Stimulated activated CD8-positive, alpha-beta memory T cell treated with anti-CD3 and anti-CD28 coated beads, Interleukin-7, amount 100 ng/mL, for 48 hours (primary cell): ENCODE results near the gene SLC9A1.

Experiments used
- DNase-seq, 2 donors: peaks; one replicate each; pipeline ENCODE4 v3.0.0-alpha.2; 2020; ENCODE audit warnings: low read depth in 1 of 2; ENCODE audit errors: extremely low read depth in 1 of 2

Gene SLC9A1

DNA sequence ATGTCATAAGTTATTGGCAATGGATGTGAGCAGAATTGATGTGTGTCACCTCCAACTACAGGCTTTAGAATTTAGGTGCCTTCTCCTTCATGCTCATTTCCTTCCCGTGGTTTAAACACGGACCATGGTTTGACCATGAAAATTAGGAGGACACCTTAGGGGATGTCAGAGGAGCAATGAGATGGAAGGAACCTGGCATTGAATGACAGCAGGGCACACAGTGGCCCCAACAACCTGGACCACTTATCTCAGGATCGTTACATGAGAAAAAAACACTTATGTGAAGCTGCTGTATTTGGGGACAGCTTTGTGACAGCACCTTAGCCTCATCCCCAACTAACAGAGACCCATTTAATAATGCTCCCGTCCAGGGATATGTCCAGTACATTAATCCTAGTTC, 70.8 kb downstream of the SLC9A1 start:
- DNase-seq: no peak

DNA sequence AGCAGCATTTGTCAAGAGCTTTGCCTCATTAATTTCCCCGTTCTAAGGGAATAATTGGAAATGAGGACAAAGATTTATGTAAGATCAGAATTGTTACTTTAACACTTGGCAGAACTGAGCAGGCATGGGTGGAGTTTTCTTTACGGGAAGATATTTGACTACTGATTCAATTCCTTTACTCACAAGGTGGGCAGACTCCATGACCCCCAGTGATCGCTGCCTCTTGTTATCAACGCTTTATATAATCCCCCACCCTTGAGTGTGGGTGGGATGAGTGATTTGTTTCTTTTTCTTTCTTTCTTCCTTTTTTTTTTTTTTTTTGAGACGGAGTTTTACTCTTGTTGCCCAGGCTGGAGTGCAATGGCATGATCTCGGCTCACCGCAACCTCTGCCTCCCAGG, 77.0 kb downstream of the SLC9A1 start:
- no peak for DNase-seq

DNA sequence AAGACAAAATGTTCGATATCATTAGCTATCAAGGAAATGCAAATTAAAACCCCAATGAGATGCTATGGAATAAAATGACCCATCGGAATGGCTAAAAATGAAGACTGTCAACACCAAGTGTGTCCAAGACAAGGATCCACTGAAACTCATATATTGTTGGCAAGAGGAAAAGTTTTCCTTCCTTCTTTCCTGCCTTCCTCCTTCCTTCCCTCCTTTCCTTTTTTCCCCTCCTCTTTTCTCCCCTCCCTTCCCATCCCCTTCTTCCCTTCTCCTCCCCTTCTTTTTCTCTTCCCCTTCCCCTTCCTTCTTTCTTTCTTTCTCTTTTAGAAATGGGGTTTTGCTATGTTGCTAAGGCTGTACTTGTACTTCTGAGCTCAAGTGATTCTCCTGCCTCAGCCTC, 78.1 kb downstream of the SLC9A1 start:
- no peak for DNase-seq

DNA sequence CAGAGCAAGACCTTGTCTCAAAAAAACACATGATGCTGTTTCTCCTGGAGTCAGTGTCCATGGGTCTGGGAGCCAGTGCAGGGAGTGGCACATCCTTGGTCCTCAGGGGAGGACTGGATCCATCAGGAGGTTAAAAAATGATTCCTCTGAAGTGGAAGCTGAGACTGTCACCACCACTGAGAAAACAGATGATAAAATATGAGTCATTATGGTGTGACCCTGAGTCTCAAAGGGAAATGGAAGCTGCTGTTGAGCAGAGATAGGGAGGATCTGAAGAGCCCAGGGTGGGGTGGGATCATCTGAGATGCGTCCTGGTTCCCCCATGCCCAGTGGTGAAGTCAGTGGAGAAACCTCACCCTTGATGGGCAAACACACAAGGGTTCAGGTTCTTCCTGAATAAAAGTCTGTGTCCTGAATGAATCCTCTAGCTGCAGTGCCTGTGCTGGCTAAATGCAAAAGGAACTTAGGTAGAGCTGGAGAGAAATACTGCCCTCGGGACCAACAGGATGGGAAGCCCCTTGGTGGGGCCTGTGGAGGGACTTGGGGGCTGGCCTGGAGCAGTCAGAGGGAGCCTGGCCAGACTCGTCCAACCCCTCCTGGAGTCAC, 80.6 kb downstream of the SLC9A1 start:
- DNase-seq: no peak

DNA sequence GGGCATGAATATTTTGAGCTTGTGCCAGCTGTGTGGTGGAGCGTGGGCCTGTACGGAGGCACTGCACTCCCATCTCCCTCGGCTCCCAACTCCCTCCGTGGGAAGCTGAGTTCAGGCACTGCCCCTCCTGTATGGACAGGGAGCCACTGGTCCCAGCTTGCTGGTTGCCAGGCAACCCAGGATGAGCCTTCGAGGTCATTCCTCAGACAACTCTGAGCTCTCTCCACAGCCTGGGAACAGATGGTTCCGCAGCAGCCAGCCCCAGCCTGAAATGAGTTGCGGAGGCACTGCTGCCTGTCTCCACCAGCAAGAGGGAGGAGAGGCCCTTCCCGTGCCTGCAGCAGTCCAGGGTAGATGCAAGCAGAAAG, 83.9 kb downstream of the SLC9A1 start:
- DNase-seq: no peak

DNA sequence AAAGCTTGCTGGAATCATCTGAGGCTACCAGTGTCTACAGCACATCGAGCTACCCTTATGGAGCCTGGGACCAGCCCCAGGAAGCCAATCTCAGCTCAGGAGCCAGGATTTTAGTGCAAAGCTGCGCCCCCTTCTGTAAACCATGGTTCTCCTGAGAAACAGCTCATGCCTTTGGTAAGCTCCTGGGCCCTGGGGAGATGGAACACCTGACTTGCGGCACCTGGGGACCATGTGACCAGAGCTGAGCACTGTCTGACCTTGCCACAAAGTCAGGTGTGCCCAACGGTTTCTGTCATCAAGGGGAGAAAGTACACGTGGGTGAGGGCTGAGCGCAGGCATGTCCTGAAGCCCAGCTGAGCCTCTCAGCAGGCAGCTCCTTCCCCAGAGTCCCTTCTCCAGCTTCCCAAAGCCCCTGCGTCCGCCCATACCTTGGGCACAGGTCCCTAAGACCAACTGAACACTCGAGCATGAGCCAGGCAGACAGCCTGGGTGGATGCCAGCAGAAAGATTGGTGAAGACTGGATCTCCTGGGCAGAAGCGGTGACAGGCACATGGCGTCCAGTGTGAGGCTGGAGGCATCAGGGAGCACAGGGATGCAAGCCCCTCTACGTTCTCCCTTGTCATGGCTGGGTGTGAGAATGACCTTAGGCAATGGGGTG, 84.4 kb downstream of the SLC9A1 start:
- DNase-seq: no peak

DNA sequence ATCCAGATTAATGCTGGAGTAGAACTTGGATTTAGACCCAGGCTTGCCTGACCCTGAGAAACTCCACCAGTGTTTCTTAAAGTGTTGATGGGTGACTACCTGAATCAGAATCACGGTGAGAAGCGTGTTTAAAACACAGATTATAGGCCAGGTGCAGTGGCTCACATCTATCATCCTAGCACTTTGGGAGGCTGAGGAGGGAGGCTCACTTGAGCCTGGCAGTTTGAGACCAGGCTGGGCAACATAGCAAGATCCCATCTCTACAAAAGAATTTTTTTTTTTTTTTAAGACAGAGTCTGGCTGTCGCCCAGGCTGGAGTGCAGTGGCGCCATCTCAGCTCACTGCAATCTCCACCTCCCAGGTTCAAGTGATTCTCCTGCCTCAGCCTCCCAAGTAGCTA, 86.0 kb downstream of the SLC9A1 start:
- no peak for DNase-seq

DNA sequence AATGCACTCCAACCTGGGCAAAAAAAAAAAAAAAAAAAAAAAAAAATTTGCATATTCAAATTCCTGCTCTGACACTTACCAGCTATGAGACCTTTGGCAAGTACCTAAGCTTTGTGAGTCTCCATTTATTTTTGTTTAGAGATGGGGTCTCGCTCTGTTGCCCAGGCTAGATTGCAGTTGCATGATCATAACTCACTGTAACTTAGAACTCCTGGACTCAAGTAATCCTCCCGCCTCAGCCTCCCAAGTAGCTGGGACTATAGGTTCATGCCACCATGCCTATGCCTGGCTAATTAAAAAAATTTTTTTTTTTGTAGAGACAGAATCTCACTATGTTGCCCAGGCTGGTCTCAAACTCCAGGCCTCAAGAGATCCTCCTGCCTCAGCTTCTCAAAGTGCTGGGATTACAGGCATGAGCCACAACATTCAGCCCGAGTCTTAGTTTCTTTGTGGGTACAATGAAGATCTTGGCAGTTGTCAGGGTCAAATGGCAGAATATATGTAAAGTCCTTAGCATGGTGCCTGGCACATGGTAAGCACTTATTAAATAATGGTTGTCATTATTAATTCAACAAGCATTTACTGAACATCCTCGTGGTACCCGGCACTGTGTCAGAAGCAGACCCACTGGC, 88.8 kb downstream of the SLC9A1 start:
- DNase-seq: no peak

DNA sequence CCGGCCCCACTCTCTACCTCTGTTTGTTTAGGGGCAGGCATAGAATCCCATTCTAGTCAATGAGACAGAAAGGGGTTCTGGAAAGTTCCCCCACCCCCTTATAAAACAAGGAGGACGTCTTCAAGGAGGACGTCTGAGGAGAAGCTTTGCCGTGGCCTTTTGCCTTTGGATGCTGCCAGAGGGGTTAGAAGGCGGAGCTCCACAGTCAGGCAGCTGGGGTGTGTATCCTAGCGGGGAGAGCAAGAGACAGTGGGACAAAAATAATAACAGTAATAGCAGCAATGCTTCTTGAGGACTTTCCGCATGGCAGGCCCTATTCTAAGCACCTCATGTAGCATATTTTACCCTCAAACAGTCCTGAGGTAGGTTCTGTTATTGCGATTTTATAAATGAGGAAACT, 94.0 kb downstream of the SLC9A1 start:
- no peak for DNase-seq

DNA sequence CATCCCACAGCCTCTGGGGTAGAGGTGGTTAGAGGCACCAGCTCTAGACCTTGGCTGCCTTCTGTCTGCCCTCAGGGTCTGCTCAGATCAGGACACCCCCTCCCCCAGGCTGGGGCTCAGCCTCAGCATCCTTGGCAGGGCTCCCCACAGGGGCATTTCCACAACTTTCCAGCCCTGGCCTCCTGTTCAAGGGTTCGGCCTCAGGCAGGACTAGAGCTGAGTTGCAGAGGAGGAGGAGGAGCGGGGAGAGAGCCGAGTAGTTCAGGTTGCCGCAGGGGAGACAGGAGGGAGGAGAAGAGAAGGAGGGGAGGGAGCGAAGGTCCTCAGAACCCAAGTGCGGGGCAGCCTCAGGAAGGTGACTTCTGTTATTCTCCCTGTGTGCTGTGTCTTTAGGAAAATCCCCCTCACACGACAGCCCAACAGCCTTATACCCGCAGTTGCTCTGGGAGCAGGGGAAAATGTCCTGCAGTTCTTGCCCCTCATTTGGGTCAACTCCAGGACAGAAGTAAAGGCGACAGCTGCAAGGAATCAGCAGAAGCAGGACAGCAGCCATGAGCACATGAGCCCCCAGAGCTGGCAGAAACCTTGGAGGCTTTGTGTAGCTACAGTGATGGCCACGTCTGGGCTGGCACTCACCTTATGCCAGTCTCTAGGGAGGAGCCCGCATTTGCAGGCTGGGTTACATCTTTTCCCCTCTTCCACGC, 95.8 kb downstream of the SLC9A1 start:
- DNase-seq: no peak

DNA sequence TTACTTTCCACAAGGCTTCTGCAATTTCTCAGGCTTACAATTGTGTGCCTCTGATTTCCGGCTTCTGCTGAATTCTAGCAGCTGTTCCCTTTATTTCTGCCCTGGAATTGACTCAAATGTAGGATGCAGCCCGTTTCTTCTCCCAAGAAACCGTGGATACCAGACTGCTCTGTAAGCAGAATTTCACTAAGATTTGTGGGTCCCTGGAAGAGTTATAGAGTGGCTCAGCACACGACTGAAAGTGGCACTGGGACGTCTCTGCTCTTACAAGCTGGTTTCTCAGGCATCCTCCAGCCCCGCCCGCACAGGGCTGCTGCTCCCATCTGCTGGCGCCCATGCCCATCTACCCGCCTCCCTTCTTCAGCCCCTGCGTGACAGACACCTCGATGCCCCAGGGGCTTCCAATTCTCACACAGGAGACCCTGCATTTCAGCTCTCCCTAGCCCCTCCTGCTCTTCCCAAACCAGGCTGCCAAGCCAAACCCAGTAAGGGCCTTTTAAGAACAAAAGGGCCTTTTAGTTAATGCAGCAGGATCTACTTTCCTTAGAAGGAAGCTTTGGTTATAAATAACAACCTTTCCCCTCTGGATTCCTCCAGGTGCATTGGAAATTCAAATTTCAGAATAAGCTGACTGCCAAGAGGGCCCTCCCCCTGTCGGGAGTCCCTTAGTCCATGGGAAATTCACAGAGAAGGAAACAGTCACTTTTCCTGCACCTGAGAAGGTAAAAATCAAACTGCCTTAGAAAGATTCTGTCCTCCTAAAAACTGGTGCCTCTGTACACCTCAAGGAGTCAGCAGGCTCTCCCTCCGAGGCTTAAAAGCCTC, 96.9 kb downstream of the SLC9A1 start:
- DNase-seq: no peak

DNA sequence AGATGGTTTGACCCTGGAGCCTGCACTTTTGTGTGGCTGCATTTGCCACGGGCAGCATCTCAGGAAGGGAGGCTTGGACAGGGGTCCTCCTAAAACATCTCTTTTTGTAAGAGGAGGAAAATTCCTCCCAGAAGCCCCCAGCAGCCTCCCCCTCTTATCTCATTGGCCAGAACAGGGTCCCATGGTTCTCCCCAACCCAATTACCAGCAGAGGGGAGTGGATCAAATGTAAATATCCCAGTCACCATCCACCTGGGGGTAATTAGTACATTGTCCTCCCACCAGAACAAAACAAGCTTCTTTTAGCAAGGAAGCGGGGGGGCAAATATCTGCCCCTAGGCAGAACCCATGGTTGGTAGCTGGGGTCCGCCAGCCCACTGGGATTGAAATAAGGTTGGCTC, 97.5 kb downstream of the SLC9A1 start:
- no peak for DNase-seq

DNA sequence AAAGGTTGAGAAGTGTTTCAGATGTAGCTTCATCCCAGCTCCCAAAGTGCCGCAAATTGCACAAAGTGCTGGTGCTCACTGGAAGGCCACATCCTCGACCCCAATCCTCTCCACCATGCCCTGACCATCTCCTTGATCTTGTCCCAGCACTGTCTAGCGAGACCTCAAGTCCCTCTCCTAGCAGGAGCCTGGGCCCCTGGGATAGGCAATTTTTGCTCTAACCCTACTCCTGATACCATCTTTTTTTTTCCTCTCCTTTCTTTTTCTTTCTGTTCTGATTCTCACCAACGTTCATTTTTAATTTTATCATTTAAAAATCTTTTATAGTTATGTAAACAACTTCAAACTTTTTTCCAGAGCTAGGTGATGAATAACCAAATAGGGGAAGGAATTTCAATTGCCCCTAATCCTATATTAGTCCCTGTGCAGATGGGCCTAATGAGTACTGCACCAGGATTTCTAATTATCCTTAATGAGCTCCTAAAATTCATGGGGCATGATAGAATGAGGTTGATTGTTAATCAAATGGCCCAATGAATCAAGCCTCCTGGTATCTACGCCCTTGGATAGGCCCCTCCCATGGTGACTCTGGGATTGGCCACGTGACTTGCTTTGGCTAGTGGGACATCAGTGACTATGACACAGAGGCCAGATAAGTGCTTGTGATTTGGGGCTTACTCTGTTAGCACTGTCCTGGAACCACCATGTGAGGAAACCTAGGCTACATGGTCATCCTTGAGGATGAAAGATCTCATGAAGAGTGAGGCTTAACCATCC, 100.8 kb downstream of the SLC9A1 start:
- no peak for DNase-seq

DNA sequence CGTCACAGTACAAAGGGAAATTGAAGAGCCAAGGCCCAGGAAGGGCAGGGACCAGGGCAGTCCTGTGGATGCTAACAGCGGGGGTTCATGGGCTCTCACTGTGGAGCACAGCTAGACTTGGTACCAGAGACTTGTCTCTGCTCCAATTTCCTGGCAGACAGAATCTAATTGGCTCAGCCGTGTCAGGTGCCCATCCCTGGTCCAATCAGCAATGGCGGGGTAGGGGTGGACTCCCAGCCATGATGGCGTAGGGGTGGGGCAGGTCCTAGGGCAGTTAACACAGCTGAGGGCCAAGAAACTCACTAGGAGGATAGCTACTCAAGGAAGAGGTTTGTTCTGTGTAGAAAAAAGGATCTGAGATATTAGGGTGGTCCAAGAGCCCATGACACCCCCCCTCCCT, 102.4 kb downstream of the SLC9A1 start:
- DNase-seq: no peak

DNA sequence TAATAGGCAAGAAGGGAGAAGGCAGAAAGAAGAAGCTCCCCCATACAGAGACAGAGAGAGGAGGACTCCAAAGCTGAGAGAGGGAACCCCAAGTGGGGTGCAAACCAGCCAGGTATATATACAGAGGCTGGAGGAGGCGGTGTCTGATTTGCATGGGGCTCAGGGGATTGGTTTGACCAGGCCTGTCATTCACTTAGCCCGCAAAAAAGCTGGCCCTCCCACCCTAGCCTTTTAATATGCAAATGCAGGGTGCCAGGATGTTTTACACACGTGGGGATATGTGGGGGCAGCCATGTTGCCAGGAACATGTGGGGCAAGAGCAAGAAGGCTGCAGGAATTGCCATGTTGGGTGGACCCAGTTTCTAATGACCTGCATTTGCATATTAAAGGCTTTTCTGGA, 105.3 kb downstream of the SLC9A1 start:
- no peak for DNase-seq

DNA sequence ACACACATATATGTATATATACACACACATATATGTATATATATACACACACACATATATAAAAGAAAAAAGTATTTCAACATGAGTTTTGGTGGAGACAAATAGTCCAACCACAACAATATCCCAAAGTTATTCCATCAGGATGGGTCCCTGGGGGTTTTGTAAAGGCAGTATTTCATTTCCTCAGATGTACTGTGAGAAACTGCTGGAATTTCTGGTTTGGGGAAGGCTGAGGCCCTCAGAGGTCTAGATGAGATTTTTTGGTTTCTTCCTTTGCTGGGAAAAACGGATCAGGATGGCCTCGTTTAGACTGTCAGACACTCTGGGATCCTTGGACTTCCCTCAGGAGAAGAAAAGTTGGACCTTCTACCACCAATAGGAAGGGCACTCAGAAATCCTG, 105.8 kb downstream of the SLC9A1 start:
- DNase-seq: no peak
